Measurements from ENCODE around the gene CLCNKB. TPM values are rescaled to one million over a fixed set of nuclear protein-coding genes. Genes with fewer than 3 reads are reported as not detected.
"Not testable (repeated sequence)": the region's sequence is repeated elsewhere in the genome, so short reads cannot be mapped to it uniquely, and the experiment has no call there.

The CLCNKB gene
- total RNA-seq, 1 experiment from 2014 or later, result 0.81 TPM

- POLR2A ChIA-PET; H3K9ac ChIP-seq (ENCODE audit: low read length); H3K36me3 ChIP-seq (ENCODE audit: control insufficient read depth in 1 of 2, insufficient read depth in 2 of 2, low read length in 2 of 2); H3K27ac ChIP-seq (ENCODE audit: low read depth, low read length); H3K9me2 ChIP-seq (ENCODE audit: insufficient read depth); H4K20me1 ChIP-seq (ENCODE audit: insufficient read depth); H3K79me2 ChIP-seq (ENCODE audit: insufficient read depth, low read length); intact Hi-C loops (cut with micrococcal nuclease); H3K4me3 ChIP-seq (replicated peaks in 1 of 2; ENCODE audit: low read depth in 1 of 2, low read length in 2 of 2); RAD21 ChIA-PET (ENCODE audit: low non-redundant PET in 1 of 2, low total read pairs in 2 of 2, uncharacterized antibody in 2 of 2, unreplicated experiment in 2 of 2); DNase-seq (ENCODE audit: low read depth, low spot score); H3K9me3 ChIP-seq (ENCODE audit: control insufficient read depth in 1 of 2, insufficient read depth in 1 of 2, low read depth in 1 of 2, low read length in 2 of 2); CTCF ChIA-PET; BruUV-seq (replicated peaks); H2AFZ ChIP-seq (ENCODE audit: low read depth, low read length, poor library complexity, severe bottlenecking); H3K27me3 ChIP-seq (ENCODE audit: insufficient read depth, low read length); H3K4me2 ChIP-seq (ENCODE audit: low read length); ATAC-seq: not testable (repeated sequence)
- H3K4me1 ChIP-seq (ENCODE audit: control insufficient read depth in 1 of 2, insufficient read depth in 2 of 2, low read length in 2 of 2), result peaks cover 6 to 18% of the 10 kb centered on the region in 2 experiments; a peak in 3 of 4 replicates
These were observed 8.4 kb downstream of the CLCNKB start for GRCh38 chr1:16051949-16052348.

GRCh38 chr1:16053781-16054502 is 10.4 kb downstream of the CLCNKB start:
- ATAC-seq (no peak), DNase-seq (ENCODE audit: low read depth, low spot score) (no peak)
- POLR2A ChIA-PET, result no interaction called here
- CTCF ChIA-PET, result no interaction called here
- no peak overlapping the region for H3K27ac ChIP-seq (ENCODE audit: low read depth, low read length)
- H3K27me3 ChIP-seq (ENCODE audit: insufficient read depth, low read length), result no peaks in the 10 kb centered on the region
- H3K9ac ChIP-seq (ENCODE audit: low read length), result no peak overlapping the region
- H3K36me3 ChIP-seq (ENCODE audit: control insufficient read depth in 1 of 2, insufficient read depth in 2 of 2, low read length in 2 of 2), result no peaks in the 10 kb centered on the region
- BruUV-seq (replicated peaks), result no TSS peak
- H3K79me2 ChIP-seq (ENCODE audit: insufficient read depth, low read length), result no peaks in the 10 kb centered on the region
- intact Hi-C loops (cut with micrococcal nuclease), result no loop called here
- TF ChIP-seq ZNF274 (IDR thresholded peaks at IDR 0.05; ENCODE audit: low read depth, low read length), result no peak
- TF ChIP-seq JUND (IDR thresholded peaks at IDR 0.05), result no peak
- TF ChIP-seq SP1 (IDR thresholded peaks at IDR 0.05; ENCODE audit: low read depth), result no peak
- TF ChIP-seq SIN3A (IDR thresholded peaks at IDR 0.05; ENCODE audit: low read depth), result no peak
- TF ChIP-seq CEBPB (IDR thresholded peaks at IDR 0.05; ENCODE audit: low read depth), result no peak
- no peak for TF ChIP-seq ZBTB33 (IDR thresholded peaks at IDR 0.05; ENCODE audit: extremely low read depth, insufficient replicate concordance, low read length)
- no peak for TF ChIP-seq YY1 (IDR thresholded peaks at IDR 0.05; ENCODE audit: extremely low read depth, insufficient replicate concordance, low read depth, low read length)
- no peak for TF ChIP-seq ATF3 (IDR thresholded peaks at IDR 0.05)
- no peak for TF ChIP-seq MAX (IDR thresholded peaks at IDR 0.05)
- no peak for TF ChIP-seq REST (IDR thresholded peaks at IDR 0.05; ENCODE audit: low read depth)
- TF ChIP-seq FOSL1 (IDR thresholded peaks at IDR 0.05; ENCODE audit: low read depth), result no peak
- H2AFZ ChIP-seq (ENCODE audit: low read depth, low read length, poor library complexity, severe bottlenecking), result no peak overlapping the region
- H3K4me3 ChIP-seq (replicated peaks in 1 of 2; ENCODE audit: low read depth in 1 of 2, low read length in 2 of 2), result no peak overlapping the region
- RAD21 ChIA-PET (ENCODE audit: low non-redundant PET in 1 of 2, low total read pairs in 2 of 2, uncharacterized antibody in 2 of 2, unreplicated experiment in 2 of 2), result no interaction called here
- H3K4me2 ChIP-seq (ENCODE audit: low read length), result no peak overlapping the region
- H3K9me3 ChIP-seq (ENCODE audit: control insufficient read depth in 1 of 2, insufficient read depth in 1 of 2, low read depth in 1 of 2, low read length in 2 of 2), result no peaks in the 10 kb centered on the region
- peaks cover 6 to 12% of the 10 kb centered on the region in 2 experiments; a peak in 3 of 4 replicates for H3K4me1 ChIP-seq (ENCODE audit: control insufficient read depth in 1 of 2, insufficient read depth in 2 of 2, low read length in 2 of 2)
- no peaks in the 10 kb centered on the region for H3K9me2 ChIP-seq (ENCODE audit: insufficient read depth)
- H4K20me1 ChIP-seq (ENCODE audit: insufficient read depth), result no peaks in the 10 kb centered on the region

All from HCT116 (cell line).